Endothelial cell of umbilical vein (primary cell): ENCODE results near the gene PDGFA. TPM values are rescaled to one million over a fixed set of nuclear protein-coding genes. Genes with fewer than 3 reads are reported as not detected.
A peak's percentile ranks its signal among the peaks of the same experiment; 100 is the strongest.

Source experiments
- BruUV-seq: library from RNA; stranded (reverse); fragments of 400-500 nt; replicated peaks from 2 replicates; lab custom pipeline; 2021; lab: Mats Ljungman, UMichigan
- CTCF ChIA-PET: fragments of 300-600, 350-600 bp; sonication (Branson Sonifier 250); formaldehyde crosslinking; loops from one replicate; lab custom pipeline; 2021; ENCODE audit warnings: antibody characterized with exemption, inconsistent platforms; lab: Charles Lee
- POLR2A ChIA-PET: fragments of 300-600, 350-600 bp; sonication (Branson Sonifier 250); formaldehyde crosslinking; loops from one replicate; lab custom pipeline; 2021; ENCODE audit warnings: antibody characterized with exemption, inconsistent platforms; lab: Charles Lee
- DNase-seq: peaks from one replicate; pipeline ENCODE4 v3.0.0-alpha.2; 2011; ENCODE audit warnings: low read depth, low spot score
- FAIRE-seq: peaks from 2 replicates; lab custom pipeline; 2011; peaks lifted over from hg19 to GRCh38; lab: Jason Lieb, UNC
- H2AFZ ChIP-seq: 2 replicates; pipeline ENCODE4 v1.6.0; 2012; ENCODE audit warnings: low read depth, low read length, control low read depth, inconsistent platforms
- H3K27ac ChIP-seq: 2 replicates; pipeline ENCODE4 v1.5.1; 2011; ENCODE audit warnings: low read depth, mild to moderate bottlenecking, control low read depth, low read length, moderate library complexity; ENCODE audit not compliant: insufficient read depth
- H3K27me3 ChIP-seq, 2 experiments: 2 replicates each; pipeline versions ENCODE4 v1.6.0 to v1.6.1; 2011; ENCODE audit warnings: low read length in 2 of 2, mixed read lengths in 1 of 2; ENCODE audit not compliant: control insufficient read depth in 2 of 2, insufficient read depth in 2 of 2
- H3K36me3 ChIP-seq, 2 experiments: 2 replicates in 1 of 2; 3 replicates in 1 of 2; pipeline ENCODE4 v1.5.1; 2011; ENCODE audit warnings: low read length in 2 of 2, mild to moderate bottlenecking in 1 of 2, moderate library complexity in 1 of 2; ENCODE audit not compliant: control insufficient read depth in 2 of 2, insufficient read depth in 2 of 2; ENCODE audit errors: extremely low read depth in 1 of 2
- H3K4me1 ChIP-seq: 3 replicates; pipeline ENCODE4 v1.5.1; 2011; ENCODE audit warnings: mild to moderate bottlenecking, low read length; ENCODE audit not compliant: control insufficient read depth, insufficient read depth; ENCODE audit errors: extremely low read depth
- H3K4me2 ChIP-seq: 2 replicates; pipeline ENCODE4 v1.6.1; 2011; ENCODE audit warnings: low read length, control low read depth, mixed read lengths; ENCODE audit not compliant: insufficient read depth
- H3K4me3 ChIP-seq, 3 experiments: fragments of 200-600 bp in 1 of 3; sonication (generic), shearing (Covaris generic) in 1 of 3; replicated peaks in 1 of 3; 2 replicates each; pipeline ENCODE4 v1.5.1; 2011 to 2016; ENCODE audit warnings: control low read depth in 3 of 3, low read length in 3 of 3, mild to moderate bottlenecking in 2 of 3, inconsistent platforms in 1 of 3, low read depth in 1 of 3, moderate library complexity in 1 of 3; ENCODE audit not compliant: insufficient read depth in 1 of 3
- H3K79me2 ChIP-seq: 2 replicates; pipeline ENCODE4 v1.6.0; 2012; ENCODE audit warnings: low read length, inconsistent platforms; ENCODE audit not compliant: control insufficient read depth, insufficient read depth
- H3K9ac ChIP-seq: replicated peaks from 2 replicates; pipeline ENCODE3; 2011; ENCODE audit warnings: low read length, control low read depth; ENCODE audit not compliant: insufficient read depth; ENCODE audit errors: extremely low read depth
- H3K9me1 ChIP-seq: replicated peaks from 3 replicates; pipeline ENCODE4 v1.6.0; 2011; ENCODE audit warnings: mild to moderate bottlenecking, low read length; ENCODE audit not compliant: control insufficient read depth, insufficient read depth; ENCODE audit errors: extremely low read depth
- H3K9me3 ChIP-seq: replicated peaks from 2 replicates; pipeline ENCODE4 v1.5.1; 2012; ENCODE audit warnings: low read length, inconsistent platforms; ENCODE audit not compliant: control insufficient read depth, insufficient read depth
- H4K20me1 ChIP-seq: replicated peaks from 2 replicates; pipeline ENCODE3; 2011; ENCODE audit warnings: mild to moderate bottlenecking, low read length; ENCODE audit not compliant: control insufficient read depth, insufficient read depth; ENCODE audit errors: extremely low read depth
- FOS ChIP-seq: IDR thresholded peaks from 2 replicates; pipeline ENCODE4 v1.6.1; 2011; ENCODE audit warnings: mild to moderate bottlenecking, low read length, moderate library complexity, borderline replicate concordance; ENCODE audit not compliant: insufficient read depth
- JUN ChIP-seq: IDR thresholded peaks from 2 replicates; pipeline ENCODE4 v1.6.1; 2011; ENCODE audit warnings: borderline replicate concordance, low read depth; ENCODE audit not compliant: insufficient read length, insufficient read depth
- POLR2A ChIP-seq: IDR thresholded peaks from 2 replicates; pipeline ENCODE4 v1.6.1; 2012; ENCODE audit warnings: low read depth, mild to moderate bottlenecking, control low read depth, low read length
- POLR2AphosphoS5 ChIP-seq: IDR thresholded peaks from 2 replicates; pipeline ENCODE4 v1.6.1; 2012; ENCODE audit warnings: low read depth, mild to moderate bottlenecking, control low read depth, low read length, moderate library complexity; ENCODE audit not compliant: insufficient read depth
- dilution Hi-C: fragments of 300-500 bp; cut with MboI; formaldehyde crosslinking; loops from one replicate; pipeline ENCODE4 v1.15.0; 2019; ENCODE audit warnings: low sequenced_read_pairs; ENCODE audit not compliant: extremely low pct_ligation_motif_present
- intact Hi-C: fragments of 100-400 bp; cut with micrococcal nuclease; formaldehyde crosslinking; loops from one replicate; pipeline ENCODE4 v1.10.0; 2022
- polyA plus RNA-seq, 4 experiments: library from polyadenylated mRNA; depleted of rRNA in 3 of 4; stranded (reverse) in 3 of 4; unstranded in 1 of 4; fragments of >200 nt; gene quantifications; 2 replicates each; pipeline versions ENCODE4 v1.2.1 to v1.2.3, GENCODE V29; 2011 to 2012; ENCODE audit warnings: missing spikeins in 1 of 4
- total RNA-seq: library from RNA; stranded (reverse); gene quantifications from 2 replicates; pipeline ENCODE4 v1.2.3, GENCODE V29; 2021

PDGFA gene
- total and polyA plus RNA-seq, 2 donors (not counting 3 experiments of a cell fraction or from before 2014, with no cell fraction given), result 17.4 to 62.4 TPM

GRCh38 chr7:540579-540978 lies 20.9 kb upstream of the PDGFA start:
- H3K27ac ChIP-seq, result peak overlapping the region; percentile 6
- H4K20me1 ChIP-seq, result no peaks in the 10 kb centered on the region
- H3K9ac ChIP-seq, result no peak overlapping the region
- POLR2A ChIA-PET, result no interaction called here
- FAIRE-seq (no peak), DNase-seq (no peak)
- H3K9me3 ChIP-seq, result no peaks in the 10 kb centered on the region
- CTCF ChIA-PET, result no interaction called here
- TF ChIP-seq POLR2AphosphoS5, result no peak
- BruUV-seq, result no TSS peak
- H3K36me3 ChIP-seq, result no peaks in the 10 kb centered on the region
- H3K4me3 ChIP-seq, result no peak overlapping the region
- no peaks in the 10 kb centered on the region for H3K9me1 ChIP-seq
- H3K79me2 ChIP-seq, result no peaks in the 10 kb centered on the region
- H2AFZ ChIP-seq, result no peak overlapping the region
- no peak overlapping the region for H3K4me2 ChIP-seq
- dilution Hi-C loops, result no loop called here
- H3K4me1 ChIP-seq, result peaks cover 35% of the 10 kb centered on the region
- intact Hi-C loops, result no loop called here
- H3K27me3 ChIP-seq, result no peaks in the 10 kb centered on the region

GRCh38 chr7:539731-540411 lies 20.2 kb upstream of the PDGFA start:
- no peaks in the 10 kb centered on the region for H3K9me1 ChIP-seq
- H3K27ac ChIP-seq, result peak overlapping the region; percentile 17
- BruUV-seq, result no TSS peak
- DNase-seq (no peak), FAIRE-seq (peak; percentile 21)
- no peak overlapping the region for H3K4me2 ChIP-seq
- no peaks in the 10 kb centered on the region for H3K9me3 ChIP-seq
- CTCF ChIA-PET, result interaction anchor here (2.2 kb wide), 1 partner anchor 20 kb away, joined by 12 read pairs; the partner anchor contains the start of gene PDGFA
- H4K20me1 ChIP-seq, result no peaks in the 10 kb centered on the region
- no peak overlapping the region for H3K9ac ChIP-seq
- H3K36me3 ChIP-seq, result no peaks in the 10 kb centered on the region
- no peaks in the 10 kb centered on the region for H3K79me2 ChIP-seq
- H2AFZ ChIP-seq, result no peak overlapping the region
- POLR2A ChIA-PET, result no interaction called here
- dilution Hi-C loops (no loop called here), intact Hi-C loops (no loop called here)
- TF ChIP-seq FOS, result no peak
- no peak for TF ChIP-seq POLR2AphosphoS5
- no peak for TF ChIP-seq JUN
- no peak for TF ChIP-seq POLR2A
- peaks cover 35% of the 10 kb centered on the region for H3K4me1 ChIP-seq
- H3K4me3 ChIP-seq, result no peak overlapping the region
- H3K27me3 ChIP-seq, result no peaks in the 10 kb centered on the region
